Cerebellar nuclear complex (tissue), 1 donor: ENCODE measurements around the gene SLC26A1.
"Not testable (repeated sequence)": the region's sequence is repeated elsewhere in the genome, so short reads cannot be mapped to it uniquely, and the experiment has no call there.

Source experiments
- DNase-seq, 2 experiments: peaks; one replicate each; lab custom pipeline; 2025; lab: John Stamatoyannopoulos, UW

The SLC26A1 gene

GRCh38 chr4:952881-953573, 40.2 kb downstream of the SLC26A1 start:
- no peak for DNase-seq

GRCh38 chr4:951594-952468, 41.4 kb downstream of the SLC26A1 start:
- DNase-seq = no peak

- no peak for DNase-seq
Measured at GRCh38 chr4:951186-951585, 42.0 kb downstream of the SLC26A1 start.

GRCh38 chr4:950136-951020, 42.8 kb downstream of the SLC26A1 start:
- no peak for DNase-seq

GRCh38 chr4:949656-950055, 43.5 kb downstream of the SLC26A1 start:
- no peak for DNase-seq

GRCh38 chr4:948936-949300, 44.3 kb downstream of the SLC26A1 start:
- DNase-seq = no peak

- no peak for DNase-seq
Measured at GRCh38 chr4:948101-948935, 44.9 kb downstream of the SLC26A1 start.

- DNase-seq = no peak
Measured at GRCh38 chr4:947491-947971, 45.7 kb downstream of the SLC26A1 start.

- DNase-seq = no peak
Measured at GRCh38 chr4:946517-947471, 46.4 kb downstream of the SLC26A1 start.

- no peak for DNase-seq
Measured at GRCh38 chr4:946103-946450, 47.1 kb downstream of the SLC26A1 start.

GRCh38 chr4:945274-946102, 47.7 kb downstream of the SLC26A1 start:
- no peak for DNase-seq

- DNase-seq = not testable (repeated sequence)
Measured at GRCh38 chr4:939508-939907, 53.7 kb downstream of the SLC26A1 start.
